Right lung (tissue), 5 donors: Measurements from ENCODE around the gene ALDOA. TPM values are rescaled to one million over a fixed set of nuclear protein-coding genes. Genes with fewer than 3 reads are reported as not detected.
"Not testable (repeated sequence)": the region's sequence is repeated elsewhere in the genome, so short reads cannot be mapped to it uniquely, and the experiment has no call there.

ENCODE experiments used
- DNase-seq, 2 donors: peaks; one replicate each; pipeline ENCODE4 v3.0.0-alpha.2; 2013
- polyA plus RNA-seq, 5 donors: library from polyadenylated mRNA; unstranded; fragments of 120-200 nt; gene quantifications; one replicate each; pipeline versions ENCODE4 v1.2.1 to v1.2.3, GENCODE V29; 2013; ENCODE audit warnings: inconsistent platforms in 1 of 5, low replicate concordance in 1 of 5; ENCODE audit not compliant: insufficient read length in 5 of 5, insufficient read depth in 1 of 5

The ALDOA gene
- polyA plus RNA-seq, 5 donors, result 251 to 539 (median 362) TPM

- DNase-seq, result no peak
Measured at GRCh38 chr16:30032083-30032819, 33.3 kb upstream of the ALDOA start.

DNA sequence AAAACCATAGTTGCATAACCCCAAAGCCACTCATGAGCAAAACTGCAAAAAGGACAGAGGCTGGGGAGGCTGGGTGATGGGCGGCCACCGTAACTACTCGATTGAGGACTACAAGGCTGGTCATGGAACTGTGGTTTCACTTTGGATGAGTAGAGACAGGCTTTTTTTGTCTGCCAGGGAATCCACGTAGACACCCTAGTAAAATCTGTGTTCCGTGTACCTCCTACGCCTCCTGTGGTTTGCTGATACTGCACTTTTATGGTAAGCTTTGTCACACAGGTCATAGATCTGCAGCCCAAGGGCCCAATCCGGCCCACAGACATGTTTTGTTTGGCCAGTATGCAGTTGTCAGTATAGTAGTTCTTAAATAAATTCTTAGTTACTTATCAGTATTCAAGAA is 32.3 kb upstream of the ALDOA start:
- no peak for DNase-seq

- DNase-seq, result no peak
Measured at GRCh38 chr16:30040221-30040620, 25.3 kb upstream of the ALDOA start.

DNA sequence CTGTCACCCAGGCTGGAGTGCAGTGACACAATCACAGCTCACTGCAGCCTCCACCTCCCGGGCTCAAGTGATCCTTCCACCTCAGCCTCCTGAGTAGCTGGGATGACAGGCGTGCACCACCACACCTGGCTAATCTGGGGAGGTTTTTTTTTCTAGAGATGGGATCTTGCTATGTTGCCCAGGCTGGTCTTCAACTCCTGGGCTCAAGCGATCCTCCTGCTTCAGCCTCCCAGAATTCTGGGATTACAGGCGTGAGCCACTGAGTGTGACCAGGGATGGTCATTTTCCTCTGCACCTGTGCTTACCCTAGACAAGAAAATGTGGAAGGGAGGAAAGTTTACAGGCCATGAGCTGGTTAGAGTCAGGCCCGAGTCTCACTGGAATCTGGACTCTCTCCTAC is 24.9 kb upstream of the ALDOA start:
- DNase-seq, result not testable (repeated sequence)

DNA sequence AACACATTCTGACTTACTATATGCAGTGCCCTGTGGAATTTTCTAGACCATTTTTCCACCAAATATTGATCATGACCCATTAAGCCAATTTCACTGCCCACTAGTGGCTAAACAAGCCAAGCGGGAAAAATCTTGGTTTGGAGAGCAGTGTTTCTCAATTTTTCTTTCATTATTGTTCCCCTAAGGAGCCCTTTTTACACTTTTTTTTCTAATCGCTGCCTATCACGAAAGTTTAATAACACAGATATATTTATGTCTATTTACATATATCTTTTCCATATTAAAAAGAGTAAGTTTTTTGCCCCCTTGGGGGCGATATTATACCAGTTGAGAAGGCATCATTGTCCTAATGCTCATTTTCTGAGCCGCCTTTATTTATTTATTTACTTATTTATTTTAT is 23.7 kb upstream of the ALDOA start:
- DNase-seq, result peak in 1 of 2 donors; percentile 30

GRCh38 chr16:30046178-30046577 is 19.4 kb upstream of the ALDOA start:
- no peak for DNase-seq

- DNase-seq, result no peak
Measured at GRCh38 chr16:30046588-30046987, 19.0 kb upstream of the ALDOA start.

GRCh38 chr16:30049871-30050270 is 15.7 kb upstream of the ALDOA start:
- no peak for DNase-seq

DNA sequence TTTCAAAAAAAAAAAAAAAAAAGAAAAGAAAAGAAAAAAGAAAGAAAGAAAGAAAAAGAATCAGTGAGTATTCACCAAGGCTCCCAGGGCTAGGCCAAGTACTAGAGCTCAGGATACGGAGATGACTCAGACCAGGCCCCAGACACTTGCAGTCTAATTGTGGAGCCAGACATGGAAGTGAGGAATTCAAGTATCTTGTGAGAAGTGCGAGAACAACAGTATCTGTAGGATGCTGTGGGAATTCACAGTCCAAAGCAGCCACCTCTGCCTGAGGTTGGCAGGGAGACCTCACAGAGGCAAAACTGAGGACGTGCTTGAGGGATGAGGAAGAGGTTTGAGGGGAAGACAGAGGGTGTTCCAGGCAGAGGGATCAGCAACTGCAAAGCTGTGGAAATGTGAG is 14.0 kb upstream of the ALDOA start:
- DNase-seq, result no peak

DNA sequence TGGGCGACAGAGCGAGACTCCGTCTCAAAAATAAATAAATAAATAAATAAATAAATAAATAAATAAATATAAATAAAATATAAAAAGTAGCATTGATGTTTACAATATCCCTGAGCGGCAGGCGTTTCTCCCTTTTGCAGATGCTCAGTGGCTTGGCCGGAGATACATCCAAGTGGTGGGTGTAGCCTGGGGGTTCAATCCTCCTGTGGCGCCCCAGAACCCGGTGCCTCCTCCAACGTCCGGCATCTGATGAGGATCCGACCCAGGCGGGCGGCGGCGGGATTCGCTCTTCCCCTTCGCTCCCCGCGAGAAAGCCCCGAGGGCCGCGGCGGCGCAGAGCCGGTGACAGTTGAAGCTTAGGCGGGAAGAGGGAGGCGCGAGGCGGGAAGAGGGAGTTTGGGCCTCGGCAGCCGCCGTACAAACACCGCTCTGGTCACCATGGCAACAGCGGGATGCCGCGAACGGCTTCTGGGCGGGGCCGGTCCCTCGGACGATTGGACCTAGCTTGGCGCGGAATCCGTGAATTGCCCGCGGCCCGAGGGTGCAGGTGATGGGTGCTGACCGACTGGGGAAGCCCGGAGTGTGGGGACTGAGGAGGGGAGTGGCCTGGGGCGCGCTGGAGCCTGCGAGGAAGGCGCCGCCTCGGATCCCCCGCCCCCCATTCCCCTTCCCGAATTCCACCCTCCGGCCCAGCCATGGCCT is 12.7 kb upstream of the ALDOA start:
- peak; percentile 89 to 90 for DNase-seq

DNA sequence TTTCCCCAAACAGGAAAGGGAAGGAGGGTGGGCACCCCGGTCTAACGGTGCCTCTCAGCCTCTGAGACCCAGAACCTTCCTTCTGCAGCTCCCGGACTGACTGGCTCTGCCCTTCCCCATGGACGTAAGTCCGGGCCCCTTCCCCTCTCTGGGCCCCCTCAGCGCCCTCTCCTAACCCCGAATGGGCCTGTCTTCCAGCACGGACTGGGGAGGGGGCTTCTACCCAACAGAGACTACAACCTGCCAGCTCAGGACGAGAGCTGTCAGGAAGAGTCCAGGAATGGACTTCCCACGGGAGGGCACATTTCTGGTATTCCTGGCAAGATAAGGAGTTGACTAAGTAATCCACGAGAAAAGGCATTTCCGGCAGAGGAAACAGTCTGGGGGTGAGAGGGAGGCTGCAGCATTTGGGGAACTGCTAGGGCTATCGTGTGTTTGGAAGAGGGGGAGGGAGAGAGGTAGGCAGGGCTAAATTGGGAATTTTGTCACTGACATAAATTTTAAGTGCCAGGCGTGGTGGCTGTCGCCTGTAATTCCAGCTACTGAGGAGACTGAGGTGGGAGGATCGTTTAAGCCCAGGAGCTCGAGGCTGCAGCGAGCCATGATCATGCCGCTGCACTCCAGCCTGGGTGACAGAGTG is 12.1 kb upstream of the ALDOA start:
- peak; percentile 23 to 25 for DNase-seq

GRCh38 chr16:30054451-30054850 is 11.1 kb upstream of the ALDOA start:
- DNase-seq, result no peak

DNA sequence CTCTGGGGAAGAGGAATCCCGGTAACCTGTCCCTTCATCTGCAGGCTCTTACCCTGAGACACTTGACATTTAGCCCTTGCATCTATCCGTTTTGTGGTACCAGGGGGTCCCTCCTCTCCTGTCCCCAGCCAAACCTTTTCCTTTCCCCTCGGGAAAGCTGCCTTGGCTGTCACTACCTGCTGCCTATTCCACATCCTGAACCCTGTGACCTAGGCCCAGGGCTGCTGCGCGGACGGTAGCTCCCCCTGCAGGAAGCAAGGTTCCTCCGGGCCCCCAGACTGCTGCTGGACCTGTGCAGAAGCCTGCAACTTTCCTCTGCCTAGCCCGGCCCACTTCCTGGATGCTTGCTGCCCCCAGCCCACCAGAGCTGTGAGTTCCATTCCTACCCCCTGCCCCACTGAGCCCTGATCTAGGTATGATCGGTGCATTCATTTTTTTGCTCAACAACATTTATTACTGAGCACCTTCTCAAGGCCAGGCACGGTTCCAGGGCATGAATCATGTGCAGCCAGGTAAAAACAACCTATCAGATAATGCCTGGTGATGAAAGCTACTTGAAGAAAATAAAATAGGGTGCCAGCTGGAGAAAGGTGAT is 10.5 kb upstream of the ALDOA start:
- no peak for DNase-seq

DNA sequence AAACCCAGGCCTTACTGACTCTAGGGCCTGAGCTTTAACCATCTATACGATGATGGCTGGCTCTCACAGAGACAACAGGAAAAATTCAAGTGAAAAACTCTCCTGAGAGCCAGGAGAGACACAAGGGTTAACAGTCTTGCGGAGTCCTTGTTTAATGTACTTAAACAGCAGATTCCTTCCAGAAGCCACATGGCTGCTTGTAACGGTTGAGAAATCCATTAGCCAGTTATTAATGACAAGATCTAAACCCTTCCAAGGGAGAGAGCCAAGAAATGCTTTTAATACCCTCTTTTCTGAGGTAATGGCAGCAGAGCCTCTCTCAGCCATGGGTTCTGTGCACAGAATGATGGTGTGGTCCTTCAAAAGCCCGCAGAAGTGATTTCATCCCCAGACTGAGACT is 5.2 kb upstream of the ALDOA start:
- peak in 1 of 2 donors; percentile 31 for DNase-seq

GRCh38 chr16:30060836-30061554 is 4.6 kb upstream of the ALDOA start:
- no peak for DNase-seq

- DNase-seq, result no peak
Measured at GRCh38 chr16:30063278-30063892, 2.2 kb upstream of the ALDOA start.

DNA sequence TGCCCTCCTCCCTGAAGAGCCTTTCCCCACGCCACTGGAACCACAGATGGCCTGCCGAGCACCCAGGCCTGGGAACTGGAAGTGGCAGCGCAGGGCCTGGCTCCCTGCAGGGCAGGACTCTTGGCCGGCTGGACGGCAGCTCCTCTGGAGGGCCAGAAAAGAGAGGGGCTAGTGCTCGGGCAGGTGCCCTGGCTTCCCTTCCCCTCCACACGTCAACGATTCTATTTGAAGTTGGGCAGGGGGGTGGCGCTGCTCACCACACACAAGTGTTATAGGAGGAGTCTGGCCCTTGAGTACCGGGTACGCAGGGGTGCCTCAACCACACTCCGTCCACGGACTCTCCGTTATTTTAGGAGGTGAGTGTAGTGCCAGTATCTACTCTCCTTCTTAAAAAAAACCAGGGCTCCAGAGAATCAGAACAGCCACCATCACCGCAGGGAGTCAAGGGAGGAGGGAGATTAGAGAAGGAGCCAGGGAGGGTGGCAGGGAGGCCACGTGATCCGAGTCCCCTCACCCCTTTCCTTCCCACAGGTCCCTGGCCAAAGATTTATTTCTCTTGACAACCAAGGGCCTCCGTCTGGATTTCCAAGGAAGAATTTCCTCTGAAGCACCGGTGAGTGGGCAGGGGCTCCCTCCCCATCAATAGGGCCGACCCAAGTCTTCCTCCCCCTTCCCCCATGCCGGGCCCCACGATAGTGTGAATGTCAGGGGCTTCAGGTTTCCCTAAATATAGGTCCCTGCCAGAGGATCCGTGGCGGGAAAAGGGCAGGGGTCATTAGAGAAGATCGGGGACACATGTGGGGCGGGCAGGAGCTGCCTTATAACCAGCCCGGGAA is 1.4 kb upstream of the ALDOA start:
- DNase-seq, result peak; percentile 52 to 64

- no peak for DNase-seq
Measured at GRCh38 chr16:30064729-30065101, 845 bp upstream of the ALDOA start.

DNA sequence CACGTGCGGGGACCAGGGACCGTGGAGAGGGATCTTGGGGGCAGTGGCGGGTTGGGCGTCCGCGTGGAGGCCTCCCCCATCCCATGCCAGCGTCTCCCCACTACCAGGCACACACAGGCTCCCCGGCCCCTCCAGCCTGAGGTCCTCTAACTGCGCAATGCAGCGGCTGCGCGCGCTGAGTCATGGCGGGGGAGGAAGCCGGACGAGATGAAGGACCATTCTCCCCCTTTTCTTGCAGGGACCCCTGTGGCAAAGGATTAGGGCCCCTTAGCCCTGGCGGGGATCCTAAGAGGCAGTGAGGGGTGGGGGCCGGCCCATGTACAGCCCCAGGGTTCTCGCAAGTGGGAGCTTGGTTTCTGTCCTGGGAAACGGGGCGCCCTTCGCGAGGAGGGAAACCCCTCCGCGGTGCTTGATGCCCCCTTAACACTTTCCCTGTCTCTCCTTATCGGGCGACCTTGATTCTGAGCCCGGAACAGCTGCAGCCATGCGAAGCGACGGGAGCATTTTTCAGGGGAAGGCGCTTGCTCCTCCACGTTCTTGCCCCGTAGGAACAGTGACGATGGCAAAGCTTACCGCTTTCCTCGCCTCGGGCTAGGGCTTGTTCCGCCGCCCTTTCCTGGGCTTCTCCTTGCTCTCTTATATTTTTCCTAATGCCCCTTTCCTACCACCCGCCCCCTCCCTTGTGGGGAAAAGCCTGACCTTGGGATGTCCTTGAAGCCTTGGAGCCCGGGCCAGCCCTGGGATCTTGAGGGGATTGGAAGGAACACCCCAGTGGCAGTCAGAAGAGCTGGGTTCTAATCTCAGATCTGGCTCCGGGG is 592 bp downstream of the ALDOA start:
- no peak for DNase-seq
